Activated CD4-positive, CD25-positive, alpha-beta regulatory T cell treated with anti-CD3 and anti-CD28 coated beads, Interleukin-2, amount 50 U/mL, for 72 hours (primary cell): ENCODE data around the gene HMOX2.
A peak's percentile ranks its signal among the peaks of the same experiment; 100 is the strongest.

Source experiments
- DNase-seq: peaks from one replicate; pipeline ENCODE4 v3.0.0; 2021

The HMOX2 gene, protein sequence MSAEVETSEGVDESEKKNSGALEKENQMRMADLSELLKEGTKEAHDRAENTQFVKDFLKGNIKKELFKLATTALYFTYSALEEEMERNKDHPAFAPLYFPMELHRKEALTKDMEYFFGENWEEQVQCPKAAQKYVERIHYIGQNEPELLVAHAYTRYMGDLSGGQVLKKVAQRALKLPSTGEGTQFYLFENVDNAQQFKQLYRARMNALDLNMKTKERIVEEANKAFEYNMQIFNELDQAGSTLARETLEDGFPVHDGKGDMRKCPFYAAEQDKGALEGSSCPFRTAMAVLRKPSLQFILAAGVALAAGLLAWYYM

DNA sequence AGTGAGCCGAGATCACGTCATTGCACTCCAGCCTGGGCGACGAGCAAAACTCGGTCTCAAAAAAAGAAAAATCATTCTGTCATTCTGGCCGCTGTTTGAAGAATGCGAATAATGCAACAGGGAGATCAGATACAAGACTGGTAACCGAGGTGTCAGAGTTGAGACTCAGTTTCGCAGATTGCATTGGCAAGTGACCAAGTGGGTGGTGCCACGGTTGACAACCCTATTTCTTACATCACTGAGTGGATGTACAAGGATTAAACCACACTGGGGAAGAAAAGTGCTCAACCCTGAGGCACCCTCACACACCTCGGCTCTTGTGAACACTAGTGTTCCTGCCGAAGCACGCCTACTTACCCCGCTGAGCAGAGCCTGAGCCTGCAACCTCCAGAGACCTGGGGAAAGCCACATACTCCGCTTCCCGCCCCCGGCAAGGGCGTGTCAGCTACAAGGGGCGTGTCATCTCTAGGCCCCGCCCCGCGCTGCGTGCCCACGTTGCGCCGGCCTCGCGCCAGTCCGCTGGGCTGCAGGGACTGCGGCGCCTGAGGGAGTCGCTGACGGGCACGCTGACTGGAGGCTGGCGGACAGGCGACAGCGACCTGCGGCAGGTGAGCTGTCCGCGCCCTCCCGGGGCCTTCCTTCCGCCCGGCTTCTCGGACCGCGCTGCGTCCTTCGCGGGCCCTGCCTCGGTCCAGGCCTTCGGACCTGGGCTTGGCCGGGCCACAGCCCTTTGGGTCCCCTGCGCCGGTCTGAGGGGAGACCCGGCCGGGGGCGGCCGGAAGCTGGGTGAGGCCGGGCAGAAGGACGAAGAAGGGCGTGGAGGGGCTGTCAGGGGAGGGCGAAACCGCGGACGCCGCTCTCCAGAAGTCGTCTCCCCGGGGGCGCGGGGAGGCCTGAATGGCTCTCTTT lies at the start of gene HMOX2:
HMOX2 (plus strand) TSS at position 519 of the 909 bp plus-strand sequence. CDS start 29,127 bp downstream, outside the sequence.
- DNase-seq: peak; percentile 96

DNA sequence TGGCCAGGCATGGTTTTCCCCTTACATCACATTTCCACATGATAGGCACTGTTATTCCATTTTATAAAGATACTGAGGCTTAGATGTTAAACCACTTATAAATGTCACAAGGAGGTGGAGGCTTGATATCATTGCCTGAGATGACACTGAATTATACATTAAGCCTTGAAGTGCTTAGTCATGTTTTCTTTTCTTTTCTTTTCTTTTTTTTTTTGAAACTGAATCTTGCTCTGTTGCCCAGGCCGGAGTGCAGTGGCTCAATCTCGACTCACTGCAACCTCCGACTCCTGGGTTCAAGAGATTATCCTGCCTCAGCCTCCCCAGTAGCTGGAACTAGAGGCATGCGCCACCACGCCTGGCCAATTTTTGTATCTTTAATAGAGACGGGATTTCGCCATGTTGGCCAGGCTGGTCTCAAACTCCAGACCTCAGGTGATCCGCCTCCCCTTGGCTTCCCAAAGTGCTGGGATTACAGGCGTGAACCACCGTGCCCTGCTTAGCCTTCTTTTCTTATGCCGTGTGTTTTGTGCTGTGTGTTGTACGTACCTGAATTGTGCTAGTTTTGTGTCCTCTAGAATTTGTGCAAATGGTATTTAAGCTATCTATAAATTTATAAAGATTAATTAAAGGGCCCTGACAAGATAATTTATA lies 49.4 kb upstream of the HMOX2 start:
- DNase-seq: no peak

DNA sequence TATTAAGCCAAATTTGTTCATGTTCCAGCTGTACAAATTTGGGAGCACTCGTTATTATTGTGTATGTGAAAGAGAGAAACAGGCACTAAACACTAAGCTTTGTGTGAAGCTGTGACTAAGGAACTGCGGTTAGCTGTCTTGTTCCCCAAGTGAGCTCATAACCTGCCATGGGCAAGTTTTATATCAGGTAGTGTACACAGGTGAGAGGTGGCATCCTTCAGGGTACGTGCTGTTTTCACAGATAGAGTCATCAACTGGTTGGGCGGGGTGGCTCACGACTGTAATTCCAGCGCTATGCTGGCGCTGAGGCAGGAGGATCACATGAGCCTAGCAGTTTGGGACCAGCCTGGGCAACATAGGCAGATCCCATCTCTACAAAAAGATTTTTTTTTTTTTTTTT lies 47.7 kb upstream of the HMOX2 start:
- DNase-seq: no peak

DNA sequence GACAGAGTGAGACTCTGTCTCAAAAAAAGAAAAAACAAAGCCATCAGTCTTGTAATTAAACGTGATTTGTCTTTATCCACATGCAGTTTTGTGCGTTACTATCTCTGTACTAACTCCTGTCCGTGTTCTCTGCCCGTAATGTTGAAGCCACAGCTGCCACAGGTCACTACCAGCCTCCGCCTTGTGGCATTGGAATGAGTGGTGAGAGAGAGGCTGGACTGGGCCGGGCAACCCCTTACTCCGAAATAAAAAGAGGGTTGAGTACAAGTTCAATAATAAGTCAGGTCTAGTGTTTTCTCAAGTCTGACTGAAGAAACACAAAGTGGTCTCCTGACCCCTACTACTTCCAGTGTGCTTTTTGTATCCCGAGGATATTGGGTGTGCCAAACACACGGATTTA lies 45.2 kb upstream of the HMOX2 start:
- no peak for DNase-seq

DNA sequence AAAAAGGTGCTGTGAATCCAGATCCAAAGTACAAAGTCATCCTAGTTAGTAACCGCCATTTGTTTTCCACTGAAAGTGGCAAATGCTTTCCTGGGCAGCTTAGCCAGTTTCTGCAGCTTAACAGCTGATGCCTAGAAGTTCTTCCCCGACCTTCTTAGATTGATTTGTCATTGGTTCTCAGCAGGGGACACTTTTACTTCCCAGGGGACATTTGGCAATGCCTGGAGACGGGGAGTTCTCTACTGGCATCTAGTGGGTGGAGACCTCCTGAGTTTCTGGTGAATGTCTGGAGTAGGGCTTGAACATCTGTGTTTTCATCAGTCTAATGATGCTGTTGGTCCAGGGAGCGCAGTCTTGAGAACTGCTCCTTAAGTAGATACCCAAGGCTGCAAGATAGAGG lies 43.0 kb upstream of the HMOX2 start:
- DNase-seq: no peak

DNA sequence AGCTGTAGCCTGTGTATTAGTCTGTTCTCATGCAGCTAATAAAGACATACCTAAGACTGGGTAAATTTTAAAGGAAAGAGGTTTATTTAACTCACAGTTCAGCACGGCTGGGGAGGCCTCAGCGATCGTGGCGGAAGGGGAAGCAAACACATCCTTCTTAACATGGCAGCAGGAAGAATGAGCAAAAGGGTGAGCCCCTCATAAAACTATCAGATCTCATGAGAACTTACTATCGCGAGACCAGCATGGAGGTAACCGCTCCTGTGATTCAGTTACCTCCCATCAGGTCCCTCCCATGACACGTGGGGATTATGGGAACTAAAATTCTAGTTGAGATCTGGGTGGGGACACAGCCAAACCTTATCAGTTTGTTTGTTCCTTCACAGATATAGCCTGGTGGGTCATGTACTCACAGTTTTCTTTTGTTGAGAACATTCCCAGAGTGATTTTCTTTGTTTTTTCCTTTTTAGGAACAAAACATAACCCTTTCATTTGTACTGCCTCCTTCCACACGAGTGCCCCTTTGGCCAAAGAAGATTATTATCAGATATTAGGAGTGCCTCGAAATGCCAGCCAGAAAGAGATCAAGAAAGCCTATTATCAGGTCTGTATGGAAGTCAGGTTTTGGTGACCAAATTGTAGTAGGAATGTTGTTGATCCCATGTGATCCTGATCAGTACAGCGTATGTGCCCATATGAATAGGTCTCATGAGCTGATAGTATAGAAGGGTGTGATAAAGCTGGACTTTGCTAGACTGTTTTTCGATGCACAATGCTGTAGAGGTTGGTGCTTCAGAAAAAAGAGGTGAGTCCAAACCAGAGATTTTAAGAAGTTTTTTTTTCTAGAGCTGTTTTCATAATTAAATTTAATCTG lies 42.0 kb upstream of the HMOX2 start:
- no peak for DNase-seq

DNA sequence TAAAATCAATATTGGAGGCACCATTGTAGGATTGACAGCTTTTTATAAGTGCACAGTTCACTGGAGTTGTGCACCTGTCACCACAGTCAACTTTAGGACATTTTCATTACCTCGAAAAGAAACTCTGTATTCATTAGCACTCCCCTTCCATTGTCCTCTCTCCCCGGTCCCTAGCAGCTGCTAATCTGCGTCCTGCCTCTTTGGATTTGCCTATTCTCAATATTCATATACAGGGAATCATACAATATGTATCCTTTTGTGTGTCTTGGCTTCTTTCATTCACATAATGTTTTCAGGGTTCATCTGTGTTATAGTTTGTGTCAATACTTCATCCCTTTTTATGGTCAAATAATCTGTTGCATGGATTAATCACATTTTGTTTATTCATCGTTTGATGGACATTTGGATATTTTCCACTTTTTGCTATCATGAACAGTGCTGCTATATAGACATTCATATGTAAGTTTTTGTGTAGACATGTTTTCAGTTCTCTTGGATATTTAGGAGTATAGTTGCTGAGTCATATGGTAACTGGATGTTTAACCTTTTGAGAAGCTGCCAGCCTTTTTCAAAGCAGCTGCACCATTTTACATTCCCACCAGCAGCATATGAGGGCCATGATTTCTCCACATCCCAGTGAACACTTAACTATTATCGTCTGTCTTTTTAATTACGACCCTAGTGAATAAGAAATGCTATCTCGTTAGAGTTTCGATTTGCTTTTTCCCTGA lies 40.7 kb upstream of the HMOX2 start:
- no peak for DNase-seq

DNA sequence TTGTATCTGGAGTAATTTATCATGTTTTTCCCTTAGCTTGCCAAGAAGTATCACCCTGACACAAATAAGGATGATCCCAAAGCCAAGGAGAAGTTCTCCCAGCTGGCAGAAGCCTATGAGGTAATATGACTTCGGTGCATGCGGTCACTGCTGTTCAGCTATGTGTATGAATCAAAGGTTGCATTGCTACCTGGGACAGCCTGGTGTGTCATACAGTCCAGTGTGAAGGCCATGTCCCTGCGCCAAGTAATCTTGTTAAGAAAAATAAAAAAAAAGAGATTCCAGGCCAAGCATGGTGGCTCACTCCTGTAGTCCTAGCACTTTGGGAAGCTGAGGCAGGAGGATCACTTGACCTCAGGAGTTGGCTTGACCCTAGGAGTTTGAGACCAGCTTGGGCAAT lies 38.8 kb upstream of the HMOX2 start:
- no peak for DNase-seq

DNA sequence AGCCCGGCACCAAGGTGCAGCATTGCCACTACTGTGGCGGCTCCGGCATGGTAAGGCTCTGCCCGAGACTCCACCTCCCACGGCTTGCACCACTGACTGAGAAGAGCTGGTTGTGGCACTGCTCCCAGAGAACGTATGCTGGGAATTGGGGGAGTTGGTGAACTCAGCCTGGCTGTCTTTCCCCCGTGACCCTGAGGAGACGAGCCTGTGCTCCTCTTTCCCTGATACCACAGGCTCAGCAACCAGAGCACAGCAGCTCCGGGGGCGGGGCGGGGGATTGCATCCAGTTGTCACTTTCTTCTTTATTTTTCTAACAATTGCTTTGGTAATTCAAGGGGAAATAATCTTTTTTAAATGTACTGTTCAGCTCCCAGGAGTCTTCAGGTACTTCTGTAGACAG lies 33.8 kb upstream of the HMOX2 start:
- DNase-seq: no peak

DNA sequence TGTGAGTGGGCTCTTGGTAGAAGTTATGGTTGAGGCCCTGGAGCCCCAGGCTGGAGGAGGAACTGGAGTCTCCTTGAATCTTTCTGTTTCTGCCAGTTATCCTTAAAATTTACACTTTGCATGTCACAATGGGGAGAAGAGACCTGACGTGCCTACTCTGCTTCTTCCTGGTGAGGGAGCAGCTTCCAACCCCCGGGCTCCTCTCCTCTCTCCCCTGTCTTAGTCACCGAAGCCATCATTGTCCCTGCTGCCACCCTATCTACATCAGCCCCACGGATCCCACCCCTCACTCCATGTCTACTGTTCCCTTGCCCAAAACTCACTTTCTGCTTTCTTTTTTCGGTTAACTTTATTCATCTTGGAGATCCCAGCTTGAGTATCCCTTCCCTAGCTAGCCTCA lies 32.9 kb upstream of the HMOX2 start:
- DNase-seq: no peak

DNA sequence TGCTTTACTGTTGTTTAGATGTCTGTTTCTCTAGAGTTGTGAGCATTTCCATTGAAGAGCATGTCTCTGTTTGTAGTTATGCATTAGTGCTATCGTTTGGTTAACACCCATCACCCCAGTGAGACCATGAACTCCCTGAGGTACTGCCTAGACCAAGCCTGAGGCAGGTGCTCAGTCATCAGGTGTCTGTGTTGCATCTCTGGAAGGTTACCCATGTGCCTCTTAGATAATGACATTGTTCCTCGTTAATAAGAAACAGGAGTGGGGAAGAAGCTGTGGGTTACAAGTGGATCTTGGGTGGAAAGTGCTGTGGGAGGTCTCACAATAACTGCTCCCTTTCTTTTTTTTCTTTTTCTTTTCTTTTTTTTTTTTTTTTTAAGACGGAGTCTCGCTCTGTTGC lies 32.2 kb upstream of the HMOX2 start:
- DNase-seq: no peak

DNA sequence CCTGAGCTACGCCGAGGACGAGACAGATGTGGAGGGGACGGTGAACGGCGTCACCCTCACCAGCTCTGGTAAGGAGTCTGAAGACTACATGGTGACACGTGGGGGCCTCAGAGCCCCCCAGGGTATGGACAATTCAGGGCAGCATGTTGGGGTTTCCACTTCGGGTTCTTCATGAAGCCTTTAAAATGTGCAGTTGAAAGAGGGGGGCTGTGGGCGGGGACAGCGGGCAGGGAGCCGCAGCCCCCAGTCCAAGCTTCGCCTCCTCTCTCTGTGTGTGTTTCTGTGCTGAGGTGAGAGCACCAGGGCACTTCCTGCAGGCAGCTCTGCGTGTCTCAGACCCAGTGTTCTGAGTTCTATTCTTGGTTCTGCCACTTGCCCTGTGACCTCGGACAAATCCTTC lies 25.8 kb upstream of the HMOX2 start:
- DNase-seq: no peak

DNA sequence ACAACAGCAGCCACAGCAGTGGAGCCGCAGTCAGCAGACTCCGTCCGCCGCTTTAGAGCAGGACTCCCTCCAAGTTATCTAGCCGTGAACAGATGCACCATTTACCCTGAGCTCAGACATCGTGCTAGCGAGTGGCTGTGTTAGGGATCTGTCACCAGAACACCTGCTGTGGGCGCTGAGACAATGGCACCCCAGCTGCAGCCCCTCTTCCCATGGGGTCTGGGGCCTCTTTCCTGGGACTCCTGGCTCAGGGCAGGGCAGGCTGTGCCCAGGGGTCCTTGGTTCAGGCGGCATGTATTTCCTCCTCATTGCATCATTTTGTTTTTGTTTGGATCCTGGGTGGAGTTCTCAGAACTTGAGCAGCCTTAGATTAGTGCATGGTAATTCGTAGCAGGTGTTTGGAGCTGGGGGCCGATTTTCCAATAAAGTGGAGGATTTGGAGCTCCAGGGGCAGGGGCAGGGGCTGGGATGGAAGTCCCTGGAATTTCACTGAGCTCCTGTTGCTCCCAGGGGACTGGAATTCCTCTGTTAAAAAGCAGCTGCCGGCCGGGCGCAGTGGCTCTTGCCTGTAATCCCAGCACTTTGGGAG lies 25.2 kb upstream of the HMOX2 start:
- no peak for DNase-seq

DNA sequence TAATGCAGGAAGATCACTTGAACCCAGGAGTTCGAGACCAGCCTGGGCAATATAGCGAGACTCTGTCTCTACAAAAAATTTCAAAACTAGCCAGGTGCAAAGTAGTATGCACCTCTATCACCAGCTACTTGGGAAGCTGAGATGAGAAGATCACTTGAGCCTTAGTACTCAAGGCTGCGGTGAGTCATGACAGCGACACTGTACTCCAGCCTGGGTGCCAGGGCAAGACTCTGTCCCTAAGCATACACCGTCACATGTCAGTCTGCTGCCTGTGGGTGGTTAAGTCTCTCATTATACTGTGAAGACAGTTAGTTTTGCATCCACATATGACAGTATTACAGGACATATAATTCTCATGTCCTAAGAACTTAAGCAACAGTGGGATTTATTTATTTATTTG lies 23.5 kb upstream of the HMOX2 start:
- no peak for DNase-seq

DNA sequence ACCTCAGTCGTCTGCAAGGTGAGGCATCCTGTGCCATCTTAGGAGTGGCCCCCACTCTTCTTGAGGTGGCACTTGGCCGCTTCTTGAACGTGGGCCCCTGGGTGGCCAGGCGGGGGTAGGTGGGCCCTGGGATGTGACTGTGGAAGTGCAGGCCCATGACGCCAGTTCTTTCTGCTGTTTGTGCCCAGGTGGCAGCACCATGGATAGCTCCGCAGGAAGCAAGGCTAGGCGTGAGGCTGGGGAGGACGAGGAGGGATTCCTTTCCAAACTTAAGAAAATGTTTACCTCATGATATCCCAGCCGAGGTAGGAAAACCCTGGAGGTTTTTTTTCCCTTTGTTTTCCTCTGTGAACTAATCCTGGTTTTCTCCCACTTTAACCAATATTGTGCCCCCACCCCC lies 21.6 kb upstream of the HMOX2 start:
- DNase-seq: no peak

DNA sequence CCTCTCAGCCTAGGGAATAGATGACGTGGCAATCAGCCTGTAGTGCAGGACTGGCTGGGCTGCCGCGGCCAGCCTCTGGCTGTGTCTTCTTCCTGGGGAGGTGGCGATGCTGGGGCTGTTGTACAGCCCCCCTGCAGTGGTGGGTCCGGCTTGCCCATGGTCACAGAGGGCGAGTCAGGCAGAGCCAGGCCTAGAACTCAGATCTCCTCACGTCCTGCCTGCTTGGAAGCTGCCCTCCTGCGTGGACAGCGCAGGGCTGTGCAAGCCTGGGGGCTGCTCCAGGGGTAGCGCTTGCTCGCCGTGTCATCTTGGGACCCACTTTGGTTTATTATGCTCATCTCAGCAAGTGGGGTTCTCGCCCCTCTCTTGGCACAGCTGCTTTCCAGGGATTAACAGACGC lies 21.1 kb upstream of the HMOX2 start:
- no peak for DNase-seq

DNA sequence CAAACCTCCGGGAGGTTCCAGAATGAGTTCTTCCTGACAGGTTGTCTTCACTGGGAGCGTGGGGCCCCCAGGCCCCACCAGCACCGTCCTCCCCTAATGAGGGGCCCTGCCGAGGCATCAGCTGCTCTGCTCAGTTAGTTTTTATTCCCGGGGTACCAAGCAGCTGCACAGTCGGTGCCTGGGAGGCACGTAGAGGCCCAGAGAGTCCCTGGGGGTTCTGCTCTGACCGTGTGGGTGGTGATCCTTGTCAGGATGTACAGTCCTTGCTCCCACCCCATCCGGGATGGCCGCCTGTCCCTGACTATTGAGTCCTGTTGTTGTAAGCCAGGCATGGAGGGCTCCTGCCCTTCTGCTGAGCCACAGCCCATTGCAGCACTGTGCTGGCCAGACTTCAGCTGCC lies 20.2 kb upstream of the HMOX2 start:
- DNase-seq: no peak

DNA sequence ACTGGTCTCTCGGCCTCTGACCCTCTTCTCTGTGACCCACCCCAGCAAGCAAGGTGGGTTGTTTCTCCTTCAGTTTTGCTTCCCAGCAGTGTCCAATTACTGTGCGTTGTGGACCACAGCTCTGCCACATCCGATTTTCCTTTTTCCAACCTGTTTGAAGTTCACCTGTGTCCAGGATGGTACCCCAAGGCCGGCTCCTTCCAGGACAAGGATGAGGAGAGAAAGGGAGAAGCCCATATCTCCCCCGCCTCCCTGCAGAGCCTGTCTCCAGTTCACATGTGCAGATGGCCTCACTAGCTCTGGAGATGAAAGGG lies 15.3 kb upstream of the HMOX2 start:
- DNase-seq: no peak

DNA sequence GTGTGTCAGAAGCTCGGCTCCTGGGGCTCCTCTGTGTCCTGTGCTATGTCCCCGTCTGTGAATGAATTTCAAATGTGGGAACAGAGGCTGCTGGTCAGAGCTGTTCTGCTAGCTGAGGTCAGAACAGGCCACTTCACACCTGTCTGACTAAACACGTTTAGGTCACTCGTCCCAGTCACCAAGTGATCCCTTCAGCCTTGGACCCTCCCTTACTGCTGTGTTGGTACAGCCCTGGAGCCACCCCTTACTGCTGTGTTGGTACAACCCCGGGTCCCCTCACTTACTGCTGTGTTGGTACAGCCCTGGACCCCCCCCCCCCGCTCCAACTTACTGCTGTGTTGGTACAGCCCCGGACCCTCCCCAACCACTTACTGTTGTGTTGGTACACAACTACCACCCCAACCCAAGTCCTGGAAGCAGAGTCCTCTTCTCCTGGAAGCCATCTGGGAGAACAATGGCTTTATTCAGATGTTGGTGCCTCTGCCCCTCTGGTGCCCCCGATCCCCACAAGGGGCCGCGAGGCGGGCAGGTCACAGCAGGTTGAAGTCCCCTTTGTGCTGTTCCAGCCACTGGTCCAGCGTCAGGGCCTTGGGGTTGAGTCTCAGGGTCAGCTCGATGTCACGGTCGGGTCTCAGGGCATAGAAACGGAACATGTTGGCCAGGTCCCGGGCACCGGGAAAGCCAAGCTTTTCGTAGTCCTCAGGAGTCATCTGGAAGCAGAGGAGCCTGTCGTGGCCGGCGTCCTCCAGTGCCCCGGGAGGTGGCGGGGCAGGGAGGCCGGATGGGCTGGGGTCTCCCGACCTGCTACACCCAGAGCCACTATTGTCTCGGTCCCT lies 14.7 kb upstream of the HMOX2 start:
- DNase-seq: no peak

DNA sequence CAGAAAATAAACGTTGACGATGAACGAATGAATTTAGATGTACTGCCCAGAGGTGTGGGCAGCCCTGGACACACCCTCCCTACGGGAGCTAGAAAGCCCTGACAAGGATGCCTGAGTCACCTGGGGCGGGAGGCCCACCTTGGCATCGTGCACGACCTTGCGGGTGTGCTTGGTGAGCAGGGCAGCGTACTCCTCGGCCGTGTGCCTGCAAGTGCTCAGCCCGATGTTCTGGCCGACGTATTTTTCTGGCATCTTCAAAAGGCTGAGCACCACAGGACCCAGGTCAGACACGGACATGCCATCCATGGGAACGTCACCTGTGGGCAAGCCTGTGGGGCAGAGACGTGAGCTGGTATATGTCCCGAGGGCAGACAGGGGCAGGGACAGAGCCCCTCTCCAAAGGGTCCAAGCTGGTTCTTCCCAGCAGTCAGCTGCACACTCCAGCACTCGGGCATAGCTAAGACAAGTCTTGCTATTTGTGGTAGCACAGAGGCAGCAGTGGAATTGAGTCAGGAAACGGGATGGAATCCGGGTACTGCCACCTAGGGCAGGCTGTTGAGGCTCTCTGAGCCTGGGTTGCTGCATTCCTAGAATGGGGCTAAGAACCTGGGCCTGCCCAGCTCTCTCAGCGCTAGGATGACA lies 12.6 kb upstream of the HMOX2 start:
- DNase-seq: no peak
